Measurements from ENCODE around the gene BTG2. TPM values are rescaled to one million over a fixed set of nuclear protein-coding genes. Genes with fewer than 3 reads are reported as not detected.

The BTG2 gene
- polyA plus RNA-seq, 2 of the 4 experiments (the other 2 are of a cell fraction) = 7.2 to 16.4 TPM

DNA sequence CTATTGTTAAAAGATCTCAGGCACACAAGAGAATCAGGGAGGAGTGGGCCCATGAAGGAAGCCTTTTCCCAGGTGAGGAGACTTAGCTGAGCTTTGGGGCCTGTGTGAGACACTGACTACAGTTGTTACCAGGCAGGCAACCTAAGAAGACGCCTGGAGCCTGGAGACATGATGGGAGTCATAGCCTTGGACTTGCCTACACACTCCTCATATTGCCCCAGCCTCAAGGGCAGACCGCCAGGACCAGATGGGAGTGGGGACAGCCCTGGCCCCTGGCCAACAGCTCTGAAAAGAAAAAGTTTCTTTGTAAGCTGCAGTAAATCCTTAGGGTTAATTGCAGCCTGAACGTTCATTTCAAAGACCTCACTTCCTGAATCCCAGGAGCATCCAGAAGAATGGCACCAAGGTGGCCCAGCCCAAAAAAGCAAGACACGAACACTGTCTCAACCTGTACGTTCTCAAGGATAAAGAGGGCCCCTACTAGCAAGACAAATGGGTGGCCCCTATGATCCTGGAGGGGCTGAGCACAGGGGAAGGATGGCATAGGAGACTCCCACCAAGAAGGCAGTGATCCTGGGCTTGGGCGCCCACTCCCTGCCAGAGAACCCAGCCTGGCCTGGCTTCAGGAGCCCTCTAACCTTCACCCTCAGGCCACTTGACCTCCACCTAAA lies 33.2 kb upstream of the BTG2 start:
- H3K27ac ChIP-seq = no peak overlapping the region
- ChIA-PET POLR2A (no interaction called here), CTCF (interaction anchor here (0.7 to 21.3 kb wide), 25 partner anchors 11 to 431 kb away, joined by 3 to 510 read pairs (median 6); partner anchors contain the start of genes BTG2 and FMOD)
- TF ChIP-seq PHF8 (IDR thresholded peaks at IDR 0.05; ENCODE audit: borderline replicate concordance, low read depth) (no peak), MAZ (IDR thresholded peaks at IDR 0.05; ENCODE audit: borderline replicate concordance, low read depth, low read length) (no peak), FOXS1 (CRISPR knock-in tag; IDR thresholded peaks at IDR 0.05) (no peak), CTCF (IDR thresholded peaks at IDR 0.05) (no peak), CHD2 (IDR thresholded peaks at IDR 0.05; ENCODE audit: low read length, partially characterized antibody) (no peak), ZFP36 (IDR thresholded peaks at IDR 0.05; ENCODE audit: borderline replicate concordance, partially characterized antibody) (no peak), BHLHE40 (IDR thresholded peaks at IDR 0.05; ENCODE audit: low read depth, low read length) (no peak), USF2 (IDR thresholded peaks at IDR 0.05) (no peak), ZNF302 (CRISPR knock-in tag; IDR thresholded peaks at IDR 0.05) (no peak), GATA3 (IDR thresholded peaks at IDR 0.05; ENCODE audit: borderline replicate concordance) (no peak), HDAC2 (IDR thresholded peaks at IDR 0.05) (no peak), HEYL (CRISPR knock-in tag; IDR thresholded peaks at IDR 0.05) (no peak), HOXB5 (CRISPR knock-in tag; IDR thresholded peaks at IDR 0.05) (no peak), EP300 (IDR thresholded peaks at IDR 0.05) (no peak), SMC3 (IDR thresholded peaks at IDR 0.05) (no peak), KDM5A (IDR thresholded peaks at IDR 0.05) (no peak), TP53 (CRISPR knock-in tag; IDR thresholded peaks at IDR 0.05) (no peak)
- TF ChIP-seq, protein P1, sequence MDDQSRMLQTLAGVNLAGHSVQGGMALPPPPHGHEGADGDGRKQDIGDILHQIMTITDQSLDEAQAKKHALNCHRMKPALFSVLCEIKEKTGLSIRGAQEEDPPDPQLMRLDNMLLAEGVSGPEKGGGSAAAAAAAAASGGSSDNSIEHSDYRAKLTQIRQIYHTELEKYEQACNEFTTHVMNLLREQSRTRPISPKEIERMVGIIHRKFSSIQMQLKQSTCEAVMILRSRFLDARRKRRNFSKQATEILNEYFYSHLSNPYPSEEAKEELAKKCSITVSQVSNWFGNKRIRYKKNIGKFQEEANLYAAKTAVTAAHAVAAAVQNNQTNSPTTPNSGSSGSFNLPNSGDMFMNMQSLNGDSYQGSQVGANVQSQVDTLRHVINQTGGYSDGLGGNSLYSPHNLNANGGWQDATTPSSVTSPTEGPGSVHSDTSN (IDR thresholded peaks at IDR 0.05) = no peak
- TF ChIP-seq, protein P2, sequence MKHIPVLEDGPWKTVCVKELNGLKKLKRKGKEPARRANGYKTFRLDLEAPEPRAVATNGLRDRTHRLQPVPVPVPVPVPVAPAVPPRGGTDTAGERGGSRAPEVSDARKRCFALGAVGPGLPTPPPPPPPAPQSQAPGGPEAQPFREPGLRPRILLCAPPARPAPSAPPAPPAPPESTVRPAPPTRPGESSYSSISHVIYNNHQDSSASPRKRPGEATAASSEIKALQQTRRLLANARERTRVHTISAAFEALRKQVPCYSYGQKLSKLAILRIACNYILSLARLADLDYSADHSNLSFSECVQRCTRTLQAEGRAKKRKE (CRISPR knock-in tag; IDR thresholded peaks at IDR 0.05; ENCODE audit: low read depth) = no peak
- no peak for FAIRE-seq
- peaks cover 13% of the 10 kb centered on the region for H3K4me1 ChIP-seq
- DNase-seq (ENCODE audit: low read depth in 1 of 2, low spot score in 1 of 2) = no peak
- H3K9me3 ChIP-seq = no peaks in the 10 kb centered on the region
- H3K4me3 ChIP-seq = no peak overlapping the region
- WGBS (ENCODE audit: missing lambda C conversion rate) = 71% methylated on average over 6 of the region's 6 CpGs
- no peak for ATAC-seq
- H3K4me2 ChIP-seq = no peak overlapping the region

- POLR2A ChIA-PET = interaction anchor here (1.0 kb wide), 3 partner anchors 32 to 55 kb away, joined by 4 to 9 read pairs (median 7); partner anchors contain the start of gene BTG2
- peak overlapping the region; percentile 64 for H3K4me2 ChIP-seq
- FAIRE-seq = no peak
- TF ChIP-seq, protein P3, sequence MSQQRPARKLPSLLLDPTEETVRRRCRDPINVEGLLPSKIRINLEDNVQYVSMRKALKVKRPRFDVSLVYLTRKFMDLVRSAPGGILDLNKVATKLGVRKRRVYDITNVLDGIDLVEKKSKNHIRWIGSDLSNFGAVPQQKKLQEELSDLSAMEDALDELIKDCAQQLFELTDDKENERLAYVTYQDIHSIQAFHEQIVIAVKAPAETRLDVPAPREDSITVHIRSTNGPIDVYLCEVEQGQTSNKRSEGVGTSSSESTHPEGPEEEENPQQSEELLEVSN (IDR thresholded peaks at IDR 0.05; ENCODE audit: borderline replicate concordance, low read depth) = no peak
- no peak for TF ChIP-seq CBX2 (IDR thresholded peaks at IDR 0.05; ENCODE audit: borderline replicate concordance, low read depth)
- TF ChIP-seq ZFP36 (IDR thresholded peaks at IDR 0.05; ENCODE audit: borderline replicate concordance, partially characterized antibody) = no peak
- TF ChIP-seq RFX5 (IDR thresholded peaks at IDR 0.05) = no peak
- TF ChIP-seq SREBF2 (IDR thresholded peaks at IDR 0.05) = no peak
- TF ChIP-seq RNF2 (IDR thresholded peaks at IDR 0.05; ENCODE audit: borderline replicate concordance, low read depth) = no peak
- no peak for TF ChIP-seq EHF (CRISPR knock-in tag; IDR thresholded peaks at IDR 0.05)
- TF ChIP-seq KDM5A (IDR thresholded peaks at IDR 0.05) = no peak
- TF ChIP-seq EHMT2 (IDR thresholded peaks at IDR 0.05; ENCODE audit: low read depth) = no peak
- no peak for TF ChIP-seq NR3C1 (IDR thresholded peaks at IDR 0.05)
- TF ChIP-seq NPAS2 (CRISPR knock-in tag; IDR thresholded peaks at IDR 0.05; ENCODE audit: borderline replicate concordance) = no peak
- TF ChIP-seq TFCP2L1 (CRISPR knock-in tag; IDR thresholded peaks at IDR 0.05) = no peak
- TF ChIP-seq, protein P1 (IDR thresholded peaks at IDR 0.05) = no peak
- TF ChIP-seq CEBPB (IDR thresholded peaks at IDR 0.05) = no peak
- TF ChIP-seq ZC3H11A (IDR thresholded peaks at IDR 0.05) = no peak
- no peak for TF ChIP-seq ZSCAN20 (CRISPR knock-in tag; IDR thresholded peaks at IDR 0.05)
These were observed 32.6 kb upstream of the BTG2 start for GRCh38 chr1:203272633-203273205.

More at GRCh38 chr1:203272633-203273205, 32.6 kb upstream of the BTG2 start:
- Histone ChIP-seq H3K27ac (no peak overlapping the region), H3K9me3 (no peaks in the 10 kb centered on the region), H3K4me1 (peaks cover 11% of the 10 kb centered on the region), H3K4me3 (no peak overlapping the region)
- no peak for DNase-seq (ENCODE audit: low read depth in 1 of 2, low spot score in 1 of 2)
- 15% methylated on average over 14 of the region's 17 CpGs for WGBS (ENCODE audit: missing lambda C conversion rate)
- CTCF ChIA-PET = interaction anchor here (0.5 to 21.3 kb wide), 49 partner anchors 10 to 502 kb away, joined by 3 to 510 read pairs (median 4); partner anchors contain the start of genes BTG2, FMOD and PRELP
- ATAC-seq = no peak

Data from A549 (cell line).